DOHH2 (cell line): ENCODE measurements around the gene RNF217.

ENCODE experiments used
- H3F3A ChIP-seq: fragments of 200-600 bp; sonication (generic), shearing (Covaris generic); 2 replicates; pipeline ENCODE4 v1.6.0; 2016; ENCODE audit warnings: antibody characterized with exemption, mild to moderate bottlenecking; ENCODE audit not compliant: control insufficient read depth, insufficient read depth
- H3K27ac ChIP-seq: fragments of 200-600 bp; sonication (generic); 2 replicates; pipeline ENCODE4 v1.5.1; 2014; ENCODE audit warnings: low read depth, mild to moderate bottlenecking, low read length, moderate library complexity
- H3K27me3 ChIP-seq: fragments of 200-600 bp; sonication (generic); 2 replicates; pipeline ENCODE4 v1.6.1; 2014; ENCODE audit warnings: mild to moderate bottlenecking, low read length, mixed read lengths; ENCODE audit not compliant: control insufficient read depth
- H3K36me3 ChIP-seq: fragments of 200-600 bp; sonication (generic); 2 replicates; pipeline ENCODE4 v1.6.1; 2014; ENCODE audit warnings: mild to moderate bottlenecking, low read length, moderate library complexity, mixed read lengths; ENCODE audit not compliant: control insufficient read depth
- H3K4me1 ChIP-seq: fragments of 200-600 bp; sonication (generic); 2 replicates; pipeline ENCODE4 v1.6.1; 2014; ENCODE audit warnings: mild to moderate bottlenecking, low read length, mixed read lengths; ENCODE audit not compliant: control insufficient read depth
- H3K4me2 ChIP-seq: fragments of 200-600 bp; sonication (generic); 2 replicates; pipeline ENCODE4 v1.6.0; 2014; ENCODE audit warnings: mild to moderate bottlenecking, low read length, moderate library complexity
- H3K4me3 ChIP-seq: fragments of 200-600 bp; sonication (generic); 2 replicates; pipeline ENCODE4 v1.5.1; 2014; ENCODE audit warnings: mild to moderate bottlenecking, low read length, mixed read lengths
- H3K79me2 ChIP-seq: fragments of 200-600 bp; sonication (generic); 2 replicates; pipeline ENCODE4 v1.6.1; 2014; ENCODE audit warnings: mild to moderate bottlenecking, low read length, mixed read lengths; ENCODE audit not compliant: control insufficient read depth
- H3K9me2 ChIP-seq: fragments of 200-600 bp; sonication (generic); replicated peaks from 2 replicates; pipeline ENCODE4 v1.6.1; 2014; ENCODE audit warnings: mild to moderate bottlenecking, low read length, mixed read lengths; ENCODE audit not compliant: control insufficient read depth
- H3K9me3 ChIP-seq: fragments of 200-600 bp; sonication (generic); 2 replicates; pipeline ENCODE4 v1.6.1; 2014; ENCODE audit warnings: antibody characterized with exemption, low read length, mixed read lengths; ENCODE audit not compliant: control insufficient read depth, insufficient read depth
- H4K20me1 ChIP-seq: fragments of 200-600 bp; sonication (generic); 2 replicates; pipeline ENCODE4 v1.6.0; 2014; ENCODE audit warnings: low read depth, mild to moderate bottlenecking, antibody characterized with exemption, low read length, moderate library complexity; ENCODE audit not compliant: control insufficient read depth, insufficient read depth
- EZH2phosphoT487 ChIP-seq: fragments of 200-600 bp; sonication (generic); IDR thresholded peaks from 2 replicates; pipeline ENCODE4 v1.6.1; 2017; ENCODE audit warnings: borderline replicate concordance, mild to moderate bottlenecking, antibody characterized with exemption, low read length, moderate library complexity, mixed read lengths
- TF ChIP-seq, protein P1 (sequence below): fragments of 200-600 bp; sonication (generic); IDR thresholded peaks from one replicate; pipeline ENCODE4 v1.5.1; 2014; ENCODE audit warnings: antibody characterized with exemption, mild to moderate bottlenecking, low read depth, low read length; ENCODE audit not compliant: poor library complexity, severe bottlenecking

The RNF217 gene

DNA sequence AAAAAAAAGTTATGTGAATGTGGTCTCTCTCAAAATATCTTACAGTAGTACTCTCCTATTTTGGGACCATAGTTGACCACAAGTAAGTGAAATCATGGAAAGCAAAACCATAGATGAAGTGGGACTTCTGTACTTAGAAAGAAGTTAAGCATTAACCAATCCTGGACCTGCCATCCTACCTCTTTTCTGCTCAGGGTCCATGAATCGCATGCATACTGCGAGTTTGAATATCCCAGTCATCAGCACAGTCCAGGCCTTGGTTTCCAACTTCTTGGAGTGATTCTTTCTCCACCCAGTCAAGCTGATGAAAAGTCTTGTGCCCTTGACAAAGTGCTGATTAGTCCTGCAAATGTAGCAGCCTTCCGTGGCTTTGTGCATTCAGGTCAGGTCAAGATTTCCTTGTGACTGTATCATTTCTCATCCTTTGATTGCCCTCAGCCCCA, 46.0 kb downstream of the RNF217 start:
- Histone ChIP-seq H3K4me2 (no peak overlapping the region), H3K36me3 (no peaks in the 10 kb centered on the region), H3K27ac (no peak overlapping the region), H3K27me3 (no peaks in the 10 kb centered on the region), H3K4me1 (no peaks in the 10 kb centered on the region), H3K9me2 (no peaks in the 10 kb centered on the region), H3F3A (no peaks in the 10 kb centered on the region), H3K79me2 (no peaks in the 10 kb centered on the region), H3K9me3 (no peaks in the 10 kb centered on the region), H3K4me3 (no peak overlapping the region), H4K20me1 (no peaks in the 10 kb centered on the region)
- TF ChIP-seq EZH2phosphoT487, result no peak
- TF ChIP-seq, protein P1, sequence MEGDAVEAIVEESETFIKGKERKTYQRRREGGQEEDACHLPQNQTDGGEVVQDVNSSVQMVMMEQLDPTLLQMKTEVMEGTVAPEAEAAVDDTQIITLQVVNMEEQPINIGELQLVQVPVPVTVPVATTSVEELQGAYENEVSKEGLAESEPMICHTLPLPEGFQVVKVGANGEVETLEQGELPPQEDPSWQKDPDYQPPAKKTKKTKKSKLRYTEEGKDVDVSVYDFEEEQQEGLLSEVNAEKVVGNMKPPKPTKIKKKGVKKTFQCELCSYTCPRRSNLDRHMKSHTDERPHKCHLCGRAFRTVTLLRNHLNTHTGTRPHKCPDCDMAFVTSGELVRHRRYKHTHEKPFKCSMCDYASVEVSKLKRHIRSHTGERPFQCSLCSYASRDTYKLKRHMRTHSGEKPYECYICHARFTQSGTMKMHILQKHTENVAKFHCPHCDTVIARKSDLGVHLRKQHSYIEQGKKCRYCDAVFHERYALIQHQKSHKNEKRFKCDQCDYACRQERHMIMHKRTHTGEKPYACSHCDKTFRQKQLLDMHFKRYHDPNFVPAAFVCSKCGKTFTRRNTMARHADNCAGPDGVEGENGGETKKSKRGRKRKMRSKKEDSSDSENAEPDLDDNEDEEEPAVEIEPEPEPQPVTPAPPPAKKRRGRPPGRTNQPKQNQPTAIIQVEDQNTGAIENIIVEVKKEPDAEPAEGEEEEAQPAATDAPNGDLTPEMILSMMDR, result no peak

DNA sequence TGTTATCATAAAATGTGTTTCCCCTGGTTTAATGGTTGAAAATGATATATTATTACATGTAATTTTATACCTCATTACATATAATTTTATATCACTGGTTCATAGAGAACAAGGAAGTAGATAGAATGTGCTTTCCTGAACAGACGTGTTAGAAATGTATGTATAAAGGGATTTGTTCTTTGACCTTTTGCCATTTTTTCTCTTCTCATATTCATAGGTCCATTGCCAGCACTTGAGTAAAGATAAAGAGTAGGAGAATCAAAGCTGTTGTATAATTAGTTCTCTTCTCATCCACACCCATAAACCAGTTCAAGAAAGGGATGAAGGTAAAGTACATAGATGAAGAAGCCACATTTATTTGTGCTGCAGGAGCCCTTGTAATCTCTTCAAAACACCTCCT, 46.7 kb downstream of the RNF217 start:
- Histone ChIP-seq H3K27me3 (no peaks in the 10 kb centered on the region), H3K27ac (no peak overlapping the region), H3K4me3 (no peak overlapping the region), H3K9me3 (no peaks in the 10 kb centered on the region), H3K4me1 (no peaks in the 10 kb centered on the region), H4K20me1 (no peaks in the 10 kb centered on the region), H3K4me2 (no peak overlapping the region), H3K36me3 (no peaks in the 10 kb centered on the region), H3K9me2 (no peaks in the 10 kb centered on the region), H3K79me2 (no peaks in the 10 kb centered on the region), H3F3A (no peaks in the 10 kb centered on the region)
- no peak for TF ChIP-seq EZH2phosphoT487
- TF ChIP-seq, protein P1, result no peak

DNA sequence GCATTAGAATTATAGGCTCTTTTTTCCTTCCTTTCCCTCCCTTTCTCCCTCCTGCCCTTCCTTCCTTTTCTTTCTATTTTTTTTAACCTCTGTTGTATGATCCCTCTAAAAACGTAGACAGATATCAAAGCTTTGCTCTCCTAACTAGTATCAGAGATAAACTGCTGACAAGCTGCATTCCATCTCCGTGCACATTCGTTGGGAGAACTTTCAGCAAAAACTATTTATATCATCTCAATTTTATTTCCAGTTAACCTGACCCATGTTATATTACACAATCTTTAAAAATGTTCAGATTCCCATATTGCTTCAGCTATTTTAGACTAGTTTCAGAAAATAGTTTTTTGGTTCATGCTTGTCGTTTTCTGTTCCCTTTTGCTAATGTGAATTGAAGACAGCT, 47.3 kb downstream of the RNF217 start:
- Histone ChIP-seq H3K79me2 (no peaks in the 10 kb centered on the region), H3K9me3 (no peaks in the 10 kb centered on the region), H3F3A (no peaks in the 10 kb centered on the region), H3K4me2 (no peak overlapping the region), H3K4me1 (no peaks in the 10 kb centered on the region), H3K27me3 (no peaks in the 10 kb centered on the region), H4K20me1 (no peaks in the 10 kb centered on the region), H3K27ac (no peak overlapping the region), H3K9me2 (no peaks in the 10 kb centered on the region), H3K4me3 (no peak overlapping the region), H3K36me3 (no peaks in the 10 kb centered on the region)
- TF ChIP-seq, protein P1, result no peak
- no peak for TF ChIP-seq EZH2phosphoT487
